AG09309 (cell line): ENCODE data around the gene TRAK2.
A peak's percentile ranks its signal among the peaks of the same experiment; 100 is the strongest.

Experiments used
- DNase-seq: peaks from one replicate; pipeline ENCODE4 v3.0.0-alpha.2; 2010; ENCODE audit warnings: low read depth
- H3K4me3 ChIP-seq: 2 replicates; pipeline ENCODE4 v1.5.1; 2011; ENCODE audit warnings: mild to moderate bottlenecking, low read depth, low read length, moderate library complexity; ENCODE audit not compliant: control insufficient read depth
- TF ChIP-seq, protein P1 (sequence below): IDR thresholded peaks from 2 replicates; pipeline ENCODE4 v1.5.1; 2011; ENCODE audit warnings: mild to moderate bottlenecking, low read depth, low read length, inconsistent platforms; ENCODE audit not compliant: insufficient read depth, control insufficient read depth; ENCODE audit errors: missing control alignments

TRAK2 gene

DNA sequence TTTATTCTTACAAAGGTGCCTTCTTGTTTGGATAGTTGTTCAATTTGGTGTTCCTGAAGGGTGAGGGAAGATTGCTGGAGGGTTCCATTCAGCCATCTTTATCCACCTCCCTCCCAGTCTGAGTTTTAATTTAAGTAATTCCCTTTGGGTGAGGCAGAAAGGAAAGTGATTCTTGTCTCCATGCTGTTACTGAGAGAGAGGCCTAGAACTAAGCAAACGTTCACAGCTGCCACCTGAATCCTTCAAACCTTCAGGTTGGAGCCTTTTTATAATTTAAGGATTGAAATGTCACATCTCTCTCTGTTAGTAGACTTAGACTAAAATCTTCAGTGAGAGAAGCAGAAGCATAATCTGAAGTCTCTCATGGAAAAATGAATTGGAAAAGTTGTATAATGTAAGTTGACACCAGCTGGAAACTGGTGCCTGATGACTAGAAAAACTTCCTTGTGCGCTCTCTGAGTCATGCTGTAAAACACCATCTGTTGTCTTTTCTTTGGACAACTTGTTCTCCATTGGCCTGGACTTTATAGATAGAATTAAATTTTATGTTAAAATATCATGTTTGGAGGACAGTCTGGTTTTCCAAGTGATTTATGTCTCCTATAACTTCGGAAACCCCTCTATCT, 14.9 kb upstream of the TRAK2 start:
- TF ChIP-seq, protein P1, sequence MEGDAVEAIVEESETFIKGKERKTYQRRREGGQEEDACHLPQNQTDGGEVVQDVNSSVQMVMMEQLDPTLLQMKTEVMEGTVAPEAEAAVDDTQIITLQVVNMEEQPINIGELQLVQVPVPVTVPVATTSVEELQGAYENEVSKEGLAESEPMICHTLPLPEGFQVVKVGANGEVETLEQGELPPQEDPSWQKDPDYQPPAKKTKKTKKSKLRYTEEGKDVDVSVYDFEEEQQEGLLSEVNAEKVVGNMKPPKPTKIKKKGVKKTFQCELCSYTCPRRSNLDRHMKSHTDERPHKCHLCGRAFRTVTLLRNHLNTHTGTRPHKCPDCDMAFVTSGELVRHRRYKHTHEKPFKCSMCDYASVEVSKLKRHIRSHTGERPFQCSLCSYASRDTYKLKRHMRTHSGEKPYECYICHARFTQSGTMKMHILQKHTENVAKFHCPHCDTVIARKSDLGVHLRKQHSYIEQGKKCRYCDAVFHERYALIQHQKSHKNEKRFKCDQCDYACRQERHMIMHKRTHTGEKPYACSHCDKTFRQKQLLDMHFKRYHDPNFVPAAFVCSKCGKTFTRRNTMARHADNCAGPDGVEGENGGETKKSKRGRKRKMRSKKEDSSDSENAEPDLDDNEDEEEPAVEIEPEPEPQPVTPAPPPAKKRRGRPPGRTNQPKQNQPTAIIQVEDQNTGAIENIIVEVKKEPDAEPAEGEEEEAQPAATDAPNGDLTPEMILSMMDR, result no peak
- DNase-seq, result peak; percentile 61
- H3K4me3 ChIP-seq, result no peak overlapping the region

DNA sequence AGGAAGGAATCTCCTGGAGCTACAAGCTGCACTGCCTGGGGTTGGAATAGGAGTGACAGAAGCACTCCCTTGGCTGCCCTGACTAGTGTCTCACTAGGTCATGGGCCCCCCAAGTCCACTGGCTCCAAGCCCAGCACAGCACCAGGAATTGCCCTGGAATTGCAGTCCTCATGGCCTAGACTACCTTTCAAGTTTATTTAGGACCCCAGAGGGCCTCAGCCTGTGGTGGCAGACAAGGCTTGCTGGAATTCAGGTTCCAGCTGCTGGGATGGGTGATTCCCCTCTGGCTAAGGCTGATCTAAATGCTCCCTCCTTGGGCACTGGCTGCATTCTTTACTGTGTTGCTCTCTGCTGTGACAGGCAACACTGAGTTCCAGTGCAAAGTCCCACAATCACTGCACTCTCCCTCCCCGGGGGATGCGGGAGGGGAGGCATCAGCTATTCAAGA, 14.3 kb upstream of the TRAK2 start:
- DNase-seq, result no peak
- TF ChIP-seq, protein P1, result no peak
- H3K4me3 ChIP-seq, result no peak overlapping the region

DNA sequence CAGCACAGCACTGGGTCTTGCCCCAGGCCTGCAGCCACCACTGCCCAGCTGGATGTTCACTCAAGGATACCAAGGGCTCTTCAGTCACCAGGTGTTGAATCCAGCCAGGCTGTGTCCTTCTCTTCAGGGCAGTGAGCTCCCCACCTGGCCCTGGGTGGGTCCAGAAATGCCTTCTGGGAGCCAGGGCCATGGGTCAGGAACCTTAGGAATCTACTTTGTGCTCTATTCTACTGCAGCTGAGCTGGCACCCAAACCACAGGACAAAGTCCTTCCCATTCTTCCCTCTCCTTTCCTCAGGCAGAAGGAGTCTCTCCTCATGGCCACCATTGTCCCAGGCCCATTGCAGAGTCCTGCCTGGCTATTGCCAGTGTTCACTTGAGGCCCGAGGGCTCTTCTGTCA, 13.3 kb upstream of the TRAK2 start:
- no peak for DNase-seq
- TF ChIP-seq, protein P1, result no peak
- no peak overlapping the region for H3K4me3 ChIP-seq

DNA sequence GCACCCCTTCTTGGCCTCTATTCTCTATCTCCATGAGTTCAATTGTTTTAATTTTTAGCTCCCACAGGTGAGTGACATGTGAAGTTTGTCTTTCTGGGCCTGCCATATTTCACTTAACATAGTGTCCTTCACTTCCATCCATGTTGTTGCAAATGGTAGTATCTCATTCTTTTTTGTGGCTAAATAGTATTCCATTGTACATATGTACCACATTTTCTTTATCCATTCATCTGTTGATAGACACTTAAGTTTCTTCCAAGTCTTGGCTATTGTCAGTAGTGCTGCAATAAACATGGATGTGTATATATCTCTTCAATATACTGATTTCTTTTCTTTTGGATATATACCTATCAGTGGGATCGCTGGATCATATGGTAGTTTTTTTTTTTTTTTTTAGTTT, 9.3 kb upstream of the TRAK2 start:
- TF ChIP-seq, protein P1, result no peak
- DNase-seq, result no peak
- H3K4me3 ChIP-seq, result no peak overlapping the region

DNA sequence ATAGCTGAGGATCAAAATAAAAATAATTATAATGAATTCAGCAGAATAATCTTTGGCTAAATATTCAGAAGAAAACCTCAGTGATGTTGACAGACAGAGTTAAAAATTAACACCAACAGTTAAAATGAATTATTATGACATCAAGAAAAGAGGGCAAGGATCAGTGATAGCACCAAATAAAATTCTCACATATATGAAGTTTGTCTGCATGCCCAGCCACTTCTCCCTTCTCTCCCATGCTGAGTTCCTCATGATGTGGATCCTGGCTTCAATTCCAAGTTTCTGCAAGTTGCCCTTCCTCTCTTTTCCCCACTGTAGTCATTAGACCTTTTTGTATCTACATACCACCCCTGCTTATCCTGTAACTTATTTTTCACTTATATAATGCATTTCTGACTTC, 7.1 kb upstream of the TRAK2 start:
- no peak for DNase-seq
- H3K4me3 ChIP-seq, result no peak overlapping the region
- TF ChIP-seq, protein P1, result no peak

DNA sequence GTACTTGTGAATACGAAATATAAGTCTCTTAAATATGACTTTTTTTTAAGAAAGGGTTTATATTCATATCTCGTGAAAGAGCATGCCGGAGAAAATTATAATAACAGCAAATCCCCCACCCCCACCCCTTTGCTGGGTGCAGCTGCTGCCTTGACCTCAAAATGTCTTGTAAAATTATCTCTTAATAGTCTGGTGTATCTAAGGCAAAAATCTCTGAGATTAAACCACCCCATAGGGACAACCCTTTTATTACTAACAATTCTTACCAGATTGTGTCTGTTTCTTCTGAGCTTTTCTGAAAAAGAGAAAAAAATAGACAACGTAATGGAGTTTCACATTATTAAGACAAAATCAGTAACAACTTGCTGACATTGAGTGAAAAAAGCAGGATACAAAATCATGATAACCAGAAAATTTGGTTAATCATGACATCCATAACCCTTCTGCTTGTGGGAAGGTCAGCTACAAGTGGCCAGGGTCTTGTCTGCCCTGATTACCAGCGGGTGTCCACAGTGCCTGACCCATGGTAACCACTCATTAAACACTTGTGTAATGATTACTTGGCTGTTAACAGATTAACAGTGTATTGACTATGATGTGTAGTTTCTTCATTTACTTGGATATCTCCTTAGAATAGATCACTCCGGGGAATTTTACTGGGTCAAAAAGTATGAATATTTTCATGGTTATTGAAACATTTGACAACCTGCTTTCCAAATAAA, 1.8 kb upstream of the TRAK2 start:
- no peak overlapping the region for H3K4me3 ChIP-seq
- TF ChIP-seq, protein P1, result no peak
- DNase-seq, result no peak
